Measurements from ENCODE around the gene ZNRF2.
"Not testable (repeated sequence)": the region's sequence is repeated elsewhere in the genome, so short reads cannot be mapped to it uniquely, and the experiment has no call there.

The ZNRF2 gene

GRCh38 chr7:30366606-30367005, 82.2 kb downstream of the ZNRF2 start:
- DNase-seq = no peak

- no peak for DNase-seq
These were observed 83.2 kb downstream of the ZNRF2 start for GRCh38 chr7:30367561-30367960.

GRCh38 chr7:30369879-30370278, 85.5 kb downstream of the ZNRF2 start:
- DNase-seq = no peak

- DNase-seq = no peak
These were observed 86.9 kb downstream of the ZNRF2 start for GRCh38 chr7:30371321-30371720.

GRCh38 chr7:30378275-30378674, 93.9 kb downstream of the ZNRF2 start:
- no peak for DNase-seq

GRCh38 chr7:30379131-30379530, 94.7 kb downstream of the ZNRF2 start:
- no peak for DNase-seq

- no peak for DNase-seq
These were observed 95.3 kb downstream of the ZNRF2 start for GRCh38 chr7:30379741-30380140.

- no peak for DNase-seq
These were observed 95.9 kb downstream of the ZNRF2 start for GRCh38 chr7:30380294-30380693.

- DNase-seq = not testable (repeated sequence)
These were observed 96.4 kb downstream of the ZNRF2 start for GRCh38 chr7:30380824-30381223.

GRCh38 chr7:30382607-30383006, 98.2 kb downstream of the ZNRF2 start:
- DNase-seq = no peak

GRCh38 chr7:30389791-30390190, 105.4 kb downstream of the ZNRF2 start:
- DNase-seq = no peak

GRCh38 chr7:30390736-30391636, 106.6 kb downstream of the ZNRF2 start:
- DNase-seq = no peak

- no peak for DNase-seq
These were observed 107.4 kb downstream of the ZNRF2 start for GRCh38 chr7:30391806-30392205.

- DNase-seq = no peak
These were observed 111.3 kb downstream of the ZNRF2 start for GRCh38 chr7:30395676-30396075.

GRCh38 chr7:30396389-30396788, 112.0 kb downstream of the ZNRF2 start:
- no peak for DNase-seq

GRCh38 chr7:30403477-30403876, 119.1 kb downstream of the ZNRF2 start:
- DNase-seq = no peak

GRCh38 chr7:30405179-30405578, 120.8 kb downstream of the ZNRF2 start:
- DNase-seq = no peak

- DNase-seq = no peak
These were observed 122.4 kb downstream of the ZNRF2 start for GRCh38 chr7:30406664-30407425.

GRCh38 chr7:30411173-30411572, 126.8 kb downstream of the ZNRF2 start:
- DNase-seq = no peak

- no peak for DNase-seq
These were observed 127.5 kb downstream of the ZNRF2 start for GRCh38 chr7:30411897-30412296.

GRCh38 chr7:30412782-30413504, 128.5 kb downstream of the ZNRF2 start:
- no peak for DNase-seq

- DNase-seq = no peak
These were observed 129.5 kb downstream of the ZNRF2 start for GRCh38 chr7:30413864-30414263.
